IPS-18a (cell line): Measurements from ENCODE around the gene SRSF12.
"Not testable (repeated sequence)": the region's sequence is repeated elsewhere in the genome, so short reads cannot be mapped to it uniquely, and the experiment has no call there.

Source experiments
- H3K27ac ChIP-seq: one replicate; pipeline ENCODE4 v1.5.1; 2013; ENCODE audit warnings: low read length
- H3K27me3 ChIP-seq: one replicate; pipeline ENCODE4 v1.6.1; 2013; ENCODE audit warnings: mild to moderate bottlenecking, low read length; ENCODE audit not compliant: control insufficient read depth, insufficient read depth
- H3K36me3 ChIP-seq: one replicate; pipeline ENCODE4 v1.6.1; 2013; ENCODE audit warnings: low read depth, low read length; ENCODE audit not compliant: control insufficient read depth
- H3K4me1 ChIP-seq: one replicate; pipeline ENCODE4 v1.6.1; 2013; ENCODE audit warnings: low read depth, low read length; ENCODE audit not compliant: control insufficient read depth
- H3K4me3 ChIP-seq: one replicate; pipeline ENCODE4 v1.5.1; 2013; ENCODE audit warnings: low read length
- H3K9ac ChIP-seq: one replicate; pipeline ENCODE4 v1.6.1; 2013; ENCODE audit warnings: mild to moderate bottlenecking, low read length, moderate library complexity
- H3K9me3 ChIP-seq: one replicate; pipeline ENCODE4 v1.6.1; 2013; ENCODE audit warnings: low read depth, low read length; ENCODE audit not compliant: control insufficient read depth

SRSF12 gene

DNA sequence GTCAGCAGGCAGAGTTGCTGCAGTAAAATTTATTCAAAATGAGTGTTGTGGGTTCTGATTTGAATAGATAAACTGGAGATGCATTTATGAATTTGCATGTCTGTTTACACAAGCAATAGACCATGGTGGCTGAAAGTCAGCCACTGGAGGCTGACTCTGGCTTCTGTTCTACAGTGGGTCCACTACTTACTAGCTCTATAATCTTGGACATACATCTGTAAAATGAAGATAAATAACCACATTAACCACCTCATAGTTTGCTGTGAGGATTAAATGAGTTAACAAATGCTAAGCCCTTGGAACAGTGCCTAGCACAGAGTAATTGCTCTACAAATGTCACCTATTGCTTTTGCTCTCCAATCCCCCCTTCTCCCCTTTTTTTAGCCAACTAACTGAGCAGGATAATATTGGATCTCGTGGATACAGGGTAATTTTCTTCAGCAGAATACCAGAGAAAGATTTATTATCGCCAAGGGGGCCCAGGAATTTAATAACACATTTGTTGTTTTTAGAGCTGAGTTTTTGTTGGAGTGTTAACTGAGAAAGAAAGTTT is 26.6 kb upstream of the SRSF12 start:
- no peaks in the 10 kb centered on the region for H3K36me3 ChIP-seq
- peaks cover 56% of the 10 kb centered on the region for H3K27me3 ChIP-seq
- no peak overlapping the region for H3K9ac ChIP-seq
- no peaks in the 10 kb centered on the region for H3K9me3 ChIP-seq
- H3K4me3 ChIP-seq: no peak overlapping the region
- H3K4me1 ChIP-seq: peaks cover 6% of the 10 kb centered on the region
- H3K27ac ChIP-seq: no peak overlapping the region

DNA sequence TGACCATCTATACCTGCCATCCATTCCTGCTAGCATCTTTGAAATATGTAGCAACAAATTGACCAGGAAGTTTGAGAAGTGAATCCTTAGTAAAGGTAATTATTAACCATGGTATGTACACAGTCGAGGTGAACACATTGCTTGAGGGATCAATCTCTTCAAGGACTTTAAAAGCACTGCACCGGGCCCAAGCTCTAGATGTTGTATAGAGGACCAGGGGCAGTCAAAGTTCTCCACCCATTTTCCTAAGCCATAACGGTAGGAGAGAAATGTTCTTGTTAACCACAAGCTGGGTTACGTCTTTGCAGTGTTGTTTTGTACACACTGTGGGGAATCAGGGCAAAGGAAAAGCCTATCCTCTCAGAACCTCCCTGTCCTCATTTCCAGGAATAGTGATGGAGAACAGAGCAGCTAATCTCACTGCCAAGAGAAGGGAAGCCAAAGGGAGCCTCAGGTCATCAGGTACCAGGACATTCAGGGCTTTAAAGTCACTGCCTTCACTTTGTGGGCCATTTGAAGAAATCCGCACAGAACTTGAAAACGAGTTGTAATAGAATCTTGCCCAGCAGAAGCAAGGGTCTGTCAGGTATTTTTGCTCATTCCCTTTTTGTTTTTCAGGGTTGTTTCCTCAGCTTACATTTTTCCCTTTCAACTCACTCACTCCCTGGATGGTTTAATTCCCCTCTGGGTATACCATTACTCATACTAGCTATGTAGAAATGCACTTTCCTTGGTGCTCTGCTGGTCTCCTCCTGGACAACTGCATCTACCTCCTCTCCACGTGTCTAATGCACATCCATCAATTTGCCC is 22.7 kb upstream of the SRSF12 start:
- Histone ChIP-seq H3K27me3 (peaks cover 52% of the 10 kb centered on the region), H3K9me3 (no peaks in the 10 kb centered on the region), H3K4me1 (no peaks in the 10 kb centered on the region), H3K27ac (no peak overlapping the region), H3K9ac (no peak overlapping the region), H3K4me3 (no peak overlapping the region), H3K36me3 (no peaks in the 10 kb centered on the region)

DNA sequence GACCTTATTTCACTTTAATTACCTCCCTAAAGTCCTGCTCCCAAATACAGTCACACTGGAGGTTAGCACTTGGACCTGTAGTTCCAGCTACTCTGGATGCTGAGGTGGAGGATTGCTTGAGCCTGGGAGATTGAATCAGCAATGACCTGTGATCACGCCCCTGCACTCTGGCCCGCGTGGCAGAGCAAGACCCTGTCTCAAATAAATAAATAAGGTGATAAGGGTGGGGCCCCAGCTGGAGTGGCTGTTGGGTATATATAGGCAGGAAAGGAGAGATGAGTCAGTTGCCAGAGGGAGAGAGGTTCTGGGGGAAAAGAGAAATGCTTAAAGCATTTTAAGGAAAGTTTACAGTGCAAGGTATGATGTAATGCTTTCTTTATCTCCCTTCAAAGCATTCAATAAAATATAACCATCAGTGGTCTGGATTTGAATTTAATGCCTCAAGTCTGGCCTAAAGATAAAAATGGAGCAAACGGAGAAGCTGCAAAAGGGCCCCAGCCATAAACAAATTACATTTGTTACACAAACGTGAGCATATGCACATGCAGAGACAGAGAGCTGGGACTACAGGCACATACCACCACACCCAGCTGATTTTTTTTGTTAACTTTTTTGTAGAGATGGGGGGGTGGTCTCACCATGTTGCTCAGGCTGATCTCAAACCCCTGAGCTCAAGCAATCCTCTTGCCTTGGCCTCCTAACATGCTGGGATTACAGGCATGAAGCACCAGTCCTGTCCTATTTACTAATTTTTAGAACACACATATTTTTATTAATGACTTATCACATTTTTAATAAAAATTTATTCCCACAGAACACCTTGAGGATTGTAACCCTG is 21.9 kb upstream of the SRSF12 start:
- no peak overlapping the region for H3K27ac ChIP-seq
- H3K4me1 ChIP-seq: peaks cover 1% of the 10 kb centered on the region
- no peak overlapping the region for H3K4me3 ChIP-seq
- H3K9me3 ChIP-seq: no peaks in the 10 kb centered on the region
- H3K9ac ChIP-seq: no peak overlapping the region
- no peaks in the 10 kb centered on the region for H3K36me3 ChIP-seq
- peaks cover 52% of the 10 kb centered on the region for H3K27me3 ChIP-seq

- peaks cover 14% of the 10 kb centered on the region for H3K4me1 ChIP-seq
- H3K27ac ChIP-seq: no peak overlapping the region
- no peaks in the 10 kb centered on the region for H3K36me3 ChIP-seq
- H3K9me3 ChIP-seq: no peaks in the 10 kb centered on the region
- no peak overlapping the region for H3K9ac ChIP-seq
- no peak overlapping the region for H3K4me3 ChIP-seq
- H3K27me3 ChIP-seq: peaks cover 52% of the 10 kb centered on the region
These were observed 20.3 kb upstream of the SRSF12 start for GRCh38 chr6:89138173-89138572.

GRCh38 chr6:89134723-89135122 is 16.9 kb upstream of the SRSF12 start:
- no peak overlapping the region for H3K27ac ChIP-seq
- no peak overlapping the region for H3K9ac ChIP-seq
- H3K4me1 ChIP-seq: peaks cover 14% of the 10 kb centered on the region
- H3K36me3 ChIP-seq: no peaks in the 10 kb centered on the region
- no peak overlapping the region for H3K4me3 ChIP-seq
- H3K27me3 ChIP-seq: peaks cover 62% of the 10 kb centered on the region
- no peaks in the 10 kb centered on the region for H3K9me3 ChIP-seq

- no peak overlapping the region for H3K4me3 ChIP-seq
- no peak overlapping the region for H3K9ac ChIP-seq
- H3K36me3 ChIP-seq: no peaks in the 10 kb centered on the region
- no peak overlapping the region for H3K27ac ChIP-seq
- peaks cover 14% of the 10 kb centered on the region for H3K4me1 ChIP-seq
- peaks cover 55% of the 10 kb centered on the region for H3K27me3 ChIP-seq
- H3K9me3 ChIP-seq: no peaks in the 10 kb centered on the region
These were observed 16.1 kb upstream of the SRSF12 start for GRCh38 chr6:89133981-89134380.

DNA sequence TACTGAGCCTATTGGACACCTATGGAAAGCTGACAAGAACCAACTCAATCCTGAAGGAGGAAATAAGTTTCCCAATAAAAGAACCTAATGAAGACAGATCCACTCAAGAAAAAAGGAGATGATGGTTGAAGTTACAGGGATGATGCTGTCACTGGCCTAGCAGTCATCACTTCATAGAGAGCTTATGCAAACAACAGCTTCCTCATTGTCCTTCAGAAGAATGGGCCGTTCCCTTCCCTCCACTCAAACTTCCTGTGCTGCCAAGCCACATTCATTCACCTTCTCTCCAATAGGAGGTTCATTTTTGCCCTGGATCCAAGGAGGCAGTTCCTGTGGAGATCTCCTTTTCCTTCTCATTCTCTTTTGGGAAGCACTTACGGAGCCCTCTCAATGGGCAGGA is 14.2 kb upstream of the SRSF12 start:
- Histone ChIP-seq H3K9ac (no peak overlapping the region), H3K4me1 (peaks cover 14% of the 10 kb centered on the region), H3K27me3 (peaks cover 51% of the 10 kb centered on the region), H3K36me3 (no peaks in the 10 kb centered on the region), H3K27ac (no peak overlapping the region), H3K4me3 (no peak overlapping the region), H3K9me3 (no peaks in the 10 kb centered on the region)

DNA sequence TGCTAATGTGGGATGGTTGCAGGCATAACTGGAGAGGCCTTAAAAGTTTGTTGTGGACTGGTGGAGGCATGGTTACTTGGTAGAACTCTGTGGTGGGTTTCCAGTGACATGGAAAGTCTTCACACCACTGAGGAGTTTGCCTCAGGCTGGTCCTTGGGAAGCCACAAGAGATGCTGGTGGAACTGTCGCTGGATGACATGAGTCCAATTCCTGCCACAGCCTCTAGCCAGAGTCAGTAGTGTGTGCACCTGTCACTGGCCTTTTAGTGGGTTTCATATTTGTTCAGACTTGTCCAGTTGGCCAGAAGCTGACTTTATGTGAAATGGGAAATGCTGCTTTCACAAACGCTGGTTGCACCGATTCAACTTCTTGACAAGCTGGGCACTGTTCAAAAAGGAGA is 13.7 kb upstream of the SRSF12 start:
- H3K36me3 ChIP-seq: no peaks in the 10 kb centered on the region
- peaks cover 14% of the 10 kb centered on the region for H3K4me1 ChIP-seq
- no peak overlapping the region for H3K27ac ChIP-seq
- no peak overlapping the region for H3K4me3 ChIP-seq
- H3K9ac ChIP-seq: no peak overlapping the region
- no peaks in the 10 kb centered on the region for H3K9me3 ChIP-seq
- H3K27me3 ChIP-seq: peaks cover 46% of the 10 kb centered on the region

- not testable (repeated sequence) for H3K9me3 ChIP-seq, H3K9ac ChIP-seq, H3K27ac ChIP-seq, H3K4me3 ChIP-seq, H3K4me1 ChIP-seq, H3K36me3 ChIP-seq
- H3K27me3 ChIP-seq: peaks cover 13% of the 10 kb centered on the region
These were observed 10.4 kb upstream of the SRSF12 start for GRCh38 chr6:89128256-89128671.

DNA sequence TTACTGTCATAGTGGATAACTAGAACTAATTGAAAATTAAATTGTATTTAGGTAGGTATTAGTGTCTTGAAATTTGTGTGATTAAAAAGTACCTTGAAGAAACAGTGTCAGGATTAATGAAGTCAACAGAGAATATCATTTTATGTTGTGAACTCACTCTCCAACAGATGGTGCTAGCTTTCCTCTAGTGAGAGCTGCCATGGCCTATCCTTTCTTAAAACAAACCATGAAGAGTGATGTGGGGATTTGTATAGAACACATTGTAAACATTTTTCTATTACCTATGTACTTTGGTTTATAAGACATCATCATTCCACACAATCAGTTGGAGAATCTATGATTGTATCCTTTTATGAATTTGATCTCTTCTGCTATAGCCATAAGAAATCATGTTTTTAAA is 4.8 kb upstream of the SRSF12 start:
- Histone ChIP-seq H3K27ac (no peak overlapping the region), H3K4me3 (no peak overlapping the region), H3K4me1 (no peaks in the 10 kb centered on the region), H3K27me3 (peaks cover 18% of the 10 kb centered on the region), H3K9me3 (no peaks in the 10 kb centered on the region), H3K36me3 (no peaks in the 10 kb centered on the region), H3K9ac (no peak overlapping the region)

DNA sequence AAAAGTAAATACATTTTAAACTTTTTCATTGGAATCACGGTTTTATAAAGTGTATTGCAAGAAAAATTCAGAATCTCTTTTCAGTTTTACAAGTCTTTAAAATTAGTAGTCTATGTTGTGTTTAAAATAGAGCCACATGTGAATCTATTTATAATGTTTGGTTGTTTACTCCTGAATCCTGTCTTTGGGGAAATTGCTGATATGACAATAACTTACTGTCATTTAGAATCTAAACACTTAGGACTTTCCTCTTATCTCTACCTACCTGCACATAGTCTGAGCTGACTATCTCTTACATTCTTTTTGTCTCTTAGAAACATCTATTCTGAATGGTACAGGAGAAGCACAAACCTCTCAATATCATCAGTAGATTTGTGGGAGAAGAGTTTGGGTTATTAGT is 4.1 kb upstream of the SRSF12 start:
- H3K4me3 ChIP-seq: no peak overlapping the region
- no peak overlapping the region for H3K9ac ChIP-seq
- no peaks in the 10 kb centered on the region for H3K36me3 ChIP-seq
- peaks cover 2% of the 10 kb centered on the region for H3K4me1 ChIP-seq
- peaks cover 23% of the 10 kb centered on the region for H3K27me3 ChIP-seq
- H3K9me3 ChIP-seq: no peaks in the 10 kb centered on the region
- H3K27ac ChIP-seq: no peak overlapping the region
